Neural crest cell (in vitro differentiated cells): Measurements from ENCODE around the gene SLC2A4RG. TPM values are rescaled to one million over a fixed set of nuclear protein-coding genes. Genes with fewer than 3 reads are reported as not detected.

Experiments
- DNase-seq: peaks from one replicate; pipeline ENCODE4 v3.0.0; 2021; ENCODE audit warnings: low read depth, mixed read lengths, low spot score
- H3K27ac Mint-ChIP-seq: one replicate; pipeline ENCODE4 v1.8.0; 2021; ENCODE audit warnings: mild to moderate bottlenecking, mixed read lengths; ENCODE audit not compliant: unreplicated experiment
- H3K27me3 Mint-ChIP-seq: 2 replicates; pipeline ENCODE4 v1.8.0; 2021; ENCODE audit warnings: low read depth, mild to moderate bottlenecking, mixed read lengths
- H3K36me3 Mint-ChIP-seq: 2 replicates; pipeline ENCODE4 v1.8.0; 2021; ENCODE audit warnings: low read depth, mild to moderate bottlenecking, mixed read lengths
- H3K4me1 Mint-ChIP-seq: 2 replicates; pipeline ENCODE4 v1.8.0; 2021; ENCODE audit warnings: mixed read lengths
- H3K4me3 Mint-ChIP-seq: one replicate; pipeline ENCODE4 v1.8.0; 2021; ENCODE audit warnings: mild to moderate bottlenecking, mixed read lengths
- H3K9me3 Mint-ChIP-seq: 2 replicates; pipeline ENCODE4 v1.8.0; 2021; ENCODE audit warnings: mixed read lengths
- CTCF ChIP-seq: fragments of 200-600 bp; sonication (generic); conservative IDR thresholded peaks from 2 replicates; pipeline ENCODE4 v1.5.0; 2021; ENCODE audit warnings: antibody characterized with exemption, mild to moderate bottlenecking
- total RNA-seq: library from RNA; stranded (reverse); gene quantifications from 2 replicates; pipeline ENCODE4 v1.2.1, GENCODE V29; 2021

The SLC2A4RG gene
- total RNA-seq, 1 donor from 2014 or later: 79.1 TPM

DNA sequence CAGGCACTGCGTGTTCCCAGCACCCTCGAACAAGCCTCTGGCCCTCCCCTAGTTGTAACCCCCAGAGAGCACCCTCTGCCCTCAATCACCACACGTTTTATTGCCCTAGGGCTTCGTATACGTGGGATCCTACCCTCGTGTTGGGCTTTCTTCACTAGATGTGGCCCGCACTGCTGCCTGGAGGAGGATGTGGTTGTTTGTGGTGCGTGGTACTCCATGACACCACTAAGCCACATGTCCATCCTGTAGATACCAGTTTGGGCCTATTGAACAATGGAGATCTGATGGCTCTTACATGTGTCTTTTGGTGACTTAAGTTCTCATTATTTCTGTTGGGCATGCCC, 17.0 kb downstream of the SLC2A4RG start:
- Mint-ChIP-seq H3K4me1 (peaks cover 12% of the 10 kb centered on the region), H3K27me3 (no peaks in the 10 kb centered on the region), H3K4me3 (no peak overlapping the region), H3K27ac (no peak overlapping the region), H3K9me3 (peaks cover 3% of the 10 kb centered on the region), H3K36me3 (peaks cover 2% of the 10 kb centered on the region)
- DNase-seq: no peak
- TF ChIP-seq CTCF: no peak

DNA sequence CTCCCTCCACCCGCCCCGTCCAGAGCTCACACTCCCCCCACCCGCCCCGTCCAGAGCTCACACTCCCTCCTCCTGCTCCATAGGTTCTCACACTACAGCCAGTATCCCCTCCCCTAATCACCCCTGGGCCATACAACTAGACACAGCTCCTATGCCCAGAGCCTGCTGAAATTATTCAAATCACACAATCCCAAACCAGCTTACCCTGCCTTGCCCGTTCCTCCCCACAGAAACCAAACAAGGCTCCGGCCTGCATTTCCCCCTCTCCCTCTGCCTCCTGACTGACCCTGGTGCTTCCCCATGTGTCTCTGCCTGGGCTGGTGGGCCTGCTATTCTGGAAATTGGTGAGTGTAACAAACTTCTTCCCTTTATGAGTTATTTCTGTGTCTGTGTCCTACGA, 18.6 kb downstream of the SLC2A4RG start:
- TF ChIP-seq CTCF: no peak
- H3K27me3 Mint-ChIP-seq: no peaks in the 10 kb centered on the region
- peaks cover 3% of the 10 kb centered on the region for H3K9me3 Mint-ChIP-seq
- H3K4me3 Mint-ChIP-seq: no peak overlapping the region
- peak overlapping the region; percentile 57 for H3K27ac Mint-ChIP-seq
- peaks cover 4% of the 10 kb centered on the region for H3K36me3 Mint-ChIP-seq
- no peak for DNase-seq
- peaks cover 12% of the 10 kb centered on the region for H3K4me1 Mint-ChIP-seq

DNA sequence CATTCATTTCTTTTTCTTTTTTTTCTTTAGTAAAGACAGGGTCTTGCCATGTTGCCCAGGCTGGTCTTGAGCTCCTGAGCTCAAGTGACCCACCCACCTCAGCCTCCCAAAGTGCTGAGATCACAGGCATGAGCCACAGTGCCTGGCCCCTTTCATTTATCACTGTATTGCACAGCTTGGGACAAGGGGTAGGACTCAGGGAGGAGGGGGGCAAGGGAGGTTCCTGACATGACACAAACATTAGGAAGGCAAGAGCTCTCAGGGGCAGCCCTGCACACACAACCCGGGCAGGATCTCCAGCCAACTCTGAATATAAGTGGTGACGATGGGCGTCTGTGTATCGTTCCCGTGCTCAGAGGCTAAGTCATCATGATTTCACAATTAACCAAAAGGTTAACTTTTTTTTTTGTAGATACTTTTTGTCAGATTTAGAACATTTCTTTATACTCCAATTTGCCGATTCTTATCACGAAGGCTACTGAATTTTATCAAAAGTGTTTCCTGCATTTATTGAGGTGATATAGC, 19.9 kb downstream of the SLC2A4RG start:
- peaks cover 3% of the 10 kb centered on the region for H3K9me3 Mint-ChIP-seq
- H3K36me3 Mint-ChIP-seq: peaks cover 5% of the 10 kb centered on the region
- H3K27ac Mint-ChIP-seq: peak overlapping the region; percentile 62
- TF ChIP-seq CTCF: no peak
- H3K4me3 Mint-ChIP-seq: no peak overlapping the region
- H3K27me3 Mint-ChIP-seq: no peaks in the 10 kb centered on the region
- H3K4me1 Mint-ChIP-seq: peaks cover 8% of the 10 kb centered on the region
- DNase-seq: no peak

DNA sequence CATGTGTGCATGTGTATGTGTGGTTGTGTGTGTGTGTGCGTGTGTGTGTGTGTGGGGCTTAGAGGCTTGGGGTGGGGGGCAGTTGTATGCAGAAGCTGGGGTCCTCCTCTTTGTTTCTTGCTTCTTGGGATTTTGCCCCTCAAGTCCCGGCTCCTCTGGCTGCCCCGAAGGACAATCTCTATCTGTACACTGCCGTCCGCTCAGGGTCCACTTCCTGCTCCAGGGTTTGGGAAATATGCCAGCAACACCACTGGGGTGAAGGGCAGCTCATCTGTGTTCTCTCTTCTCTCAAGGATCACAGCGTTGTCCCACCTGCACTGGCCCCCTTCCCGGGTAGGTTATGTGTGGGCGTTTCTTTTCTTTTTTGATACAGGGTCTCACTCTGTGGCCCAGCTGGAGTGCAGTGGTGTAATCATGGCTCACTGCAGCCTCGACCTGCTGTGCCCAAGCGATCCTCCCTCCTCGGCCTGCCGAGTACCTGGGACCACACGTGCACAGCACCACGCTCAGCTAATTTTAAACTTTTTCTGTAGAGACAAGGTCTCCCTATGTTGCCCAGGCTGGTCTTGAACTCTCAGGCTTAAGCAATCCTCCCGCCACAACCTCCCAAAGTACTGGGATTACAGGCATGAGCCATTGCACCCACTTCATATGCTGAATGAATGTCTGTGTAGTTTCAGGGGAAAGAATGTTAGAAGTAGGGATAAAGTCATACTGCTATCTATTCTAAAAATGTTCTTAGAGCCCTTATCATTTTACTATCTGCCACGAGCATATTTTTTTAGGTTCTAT, 25.7 kb downstream of the SLC2A4RG start:
- no peak overlapping the region for H3K27ac Mint-ChIP-seq
- no peak for TF ChIP-seq CTCF

DNA sequence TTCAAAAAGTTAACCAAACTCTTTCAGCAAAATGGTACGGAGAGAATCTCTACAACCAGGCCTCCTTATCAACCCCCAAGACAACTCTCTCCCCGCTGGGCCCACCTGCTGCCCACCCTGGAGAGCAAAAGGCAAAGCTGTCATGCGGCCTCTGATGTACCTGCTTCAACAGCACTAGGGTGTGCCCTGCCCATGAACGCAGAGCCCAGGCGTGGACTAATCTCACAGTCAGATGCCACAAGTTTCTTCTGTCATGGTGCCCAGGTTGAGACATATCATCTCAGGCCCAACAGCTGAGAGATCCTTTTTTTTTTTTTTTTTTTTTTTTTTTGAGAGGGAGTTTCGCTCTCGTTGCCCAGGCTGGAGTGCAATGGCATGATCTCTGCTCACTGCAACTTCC, 26.3 kb downstream of the SLC2A4RG start:
- H3K4me3 Mint-ChIP-seq: no peak overlapping the region

More for the DNA sequence above, 25.7 kb downstream of the SLC2A4RG start:
- DNase-seq: no peak
- H3K9me3 Mint-ChIP-seq: no peaks in the 10 kb centered on the region
- H3K4me1 Mint-ChIP-seq: no peaks in the 10 kb centered on the region
- no peak overlapping the region for H3K4me3 Mint-ChIP-seq
- no peaks in the 10 kb centered on the region for H3K27me3 Mint-ChIP-seq
- H3K36me3 Mint-ChIP-seq: peaks cover 3% of the 10 kb centered on the region

More for the DNA sequence above, 26.3 kb downstream of the SLC2A4RG start:
- Mint-ChIP-seq H3K4me1 (no peaks in the 10 kb centered on the region), H3K27me3 (no peaks in the 10 kb centered on the region), H3K36me3 (peaks cover 3% of the 10 kb centered on the region), H3K9me3 (no peaks in the 10 kb centered on the region), H3K27ac (no peak overlapping the region)
- no peak for TF ChIP-seq CTCF
- no peak for DNase-seq
